ENCODE measurements around the gene CLCN7.

DNA sequence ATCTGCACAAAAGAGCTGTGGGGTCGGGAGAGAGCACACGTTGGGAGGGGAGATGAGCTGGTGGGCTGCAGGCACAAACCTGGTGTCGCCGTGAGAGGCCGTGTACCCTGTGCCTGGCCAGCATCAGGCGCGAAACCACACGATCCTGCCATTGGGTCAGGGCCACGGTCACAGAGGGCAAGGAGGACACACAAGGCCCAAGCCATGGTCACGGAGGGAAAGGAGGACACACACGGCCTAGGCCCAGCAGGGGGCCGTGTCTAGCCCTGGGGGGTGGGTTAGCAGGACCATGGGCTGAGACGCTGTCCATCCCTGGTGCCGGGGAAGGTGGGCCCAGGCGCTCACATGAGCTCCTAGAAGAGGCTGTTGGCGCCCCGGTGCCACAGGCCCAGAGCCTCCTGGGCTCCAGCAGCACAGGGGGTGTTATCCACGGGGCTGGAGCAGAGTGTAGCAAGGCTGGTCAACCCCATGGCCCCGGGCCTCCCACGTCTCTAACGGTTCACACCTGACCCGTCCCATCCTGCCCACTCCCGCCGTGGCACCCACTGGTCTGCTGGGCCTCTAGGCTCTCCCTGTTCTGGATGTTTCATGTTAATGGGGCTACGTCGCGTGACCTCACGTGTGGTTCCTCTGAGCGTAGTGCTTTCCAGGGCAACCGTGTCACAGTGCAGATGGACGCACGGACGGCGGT, 23.0 kb downstream of the CLCN7 start:
- TF ChIP-seq, protein P1, sequence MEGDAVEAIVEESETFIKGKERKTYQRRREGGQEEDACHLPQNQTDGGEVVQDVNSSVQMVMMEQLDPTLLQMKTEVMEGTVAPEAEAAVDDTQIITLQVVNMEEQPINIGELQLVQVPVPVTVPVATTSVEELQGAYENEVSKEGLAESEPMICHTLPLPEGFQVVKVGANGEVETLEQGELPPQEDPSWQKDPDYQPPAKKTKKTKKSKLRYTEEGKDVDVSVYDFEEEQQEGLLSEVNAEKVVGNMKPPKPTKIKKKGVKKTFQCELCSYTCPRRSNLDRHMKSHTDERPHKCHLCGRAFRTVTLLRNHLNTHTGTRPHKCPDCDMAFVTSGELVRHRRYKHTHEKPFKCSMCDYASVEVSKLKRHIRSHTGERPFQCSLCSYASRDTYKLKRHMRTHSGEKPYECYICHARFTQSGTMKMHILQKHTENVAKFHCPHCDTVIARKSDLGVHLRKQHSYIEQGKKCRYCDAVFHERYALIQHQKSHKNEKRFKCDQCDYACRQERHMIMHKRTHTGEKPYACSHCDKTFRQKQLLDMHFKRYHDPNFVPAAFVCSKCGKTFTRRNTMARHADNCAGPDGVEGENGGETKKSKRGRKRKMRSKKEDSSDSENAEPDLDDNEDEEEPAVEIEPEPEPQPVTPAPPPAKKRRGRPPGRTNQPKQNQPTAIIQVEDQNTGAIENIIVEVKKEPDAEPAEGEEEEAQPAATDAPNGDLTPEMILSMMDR (IDR thresholded peaks at IDR 0.05), result no peak
- no peak for TF ChIP-seq POLR2A (IDR thresholded peaks at IDR 0.05)
